ENCODE measurements around the gene PCDHGA3. TPM values are rescaled to one million over a fixed set of nuclear protein-coding genes. Genes with fewer than 3 reads are reported as not detected.

PCDHGA3 gene
- total RNA-seq, 1 experiment from 2014 or later = 1.3 TPM

DNA sequence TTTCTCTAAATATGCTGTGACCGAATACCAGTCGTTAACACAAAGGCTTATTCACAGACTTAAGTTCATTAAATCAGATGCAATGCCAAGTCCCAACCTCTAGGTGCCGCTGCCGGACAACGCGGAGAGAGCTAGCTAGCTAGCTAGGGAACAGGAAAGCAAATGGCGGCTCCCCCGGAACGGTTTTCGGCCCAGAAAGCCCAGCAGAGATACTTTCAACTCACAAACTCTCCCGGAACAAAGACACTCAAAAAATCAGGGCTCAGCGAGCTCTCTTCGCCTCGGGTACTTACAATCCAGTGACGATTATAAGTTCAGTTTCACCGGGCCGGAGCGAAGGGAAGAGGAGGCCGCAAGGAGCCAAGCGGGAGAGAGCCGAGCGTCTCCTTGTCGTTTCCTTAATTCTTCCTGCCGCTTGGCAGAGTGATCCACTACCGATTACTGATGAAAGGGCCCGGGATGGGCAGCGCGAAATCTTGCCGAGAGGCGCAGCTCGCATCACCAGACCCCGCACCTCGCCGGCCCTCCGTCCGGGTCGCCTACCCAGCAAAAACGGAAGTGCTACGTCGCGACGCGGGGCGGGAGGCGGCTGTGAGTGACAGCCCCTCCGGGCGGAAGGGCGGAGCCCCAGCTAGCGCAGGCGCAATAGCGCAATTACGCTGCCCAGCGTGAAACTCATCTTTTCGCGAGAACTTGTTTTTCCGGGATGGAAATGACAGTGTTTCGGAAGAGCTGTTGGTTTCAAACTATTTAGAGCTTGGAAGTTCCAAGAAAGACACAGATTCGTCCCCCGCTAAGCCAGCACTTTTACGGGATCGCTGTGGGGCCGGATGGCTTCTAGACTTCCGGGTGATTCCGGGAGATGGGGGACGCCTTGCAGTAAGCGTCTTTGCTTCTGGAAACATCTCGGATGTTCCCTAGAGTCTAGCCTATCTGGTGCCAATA lies 23.1 kb upstream of the PCDHGA3 start, which contains the start of gene TAF7 (continued):
- TF ChIP-seq, protein P1, sequence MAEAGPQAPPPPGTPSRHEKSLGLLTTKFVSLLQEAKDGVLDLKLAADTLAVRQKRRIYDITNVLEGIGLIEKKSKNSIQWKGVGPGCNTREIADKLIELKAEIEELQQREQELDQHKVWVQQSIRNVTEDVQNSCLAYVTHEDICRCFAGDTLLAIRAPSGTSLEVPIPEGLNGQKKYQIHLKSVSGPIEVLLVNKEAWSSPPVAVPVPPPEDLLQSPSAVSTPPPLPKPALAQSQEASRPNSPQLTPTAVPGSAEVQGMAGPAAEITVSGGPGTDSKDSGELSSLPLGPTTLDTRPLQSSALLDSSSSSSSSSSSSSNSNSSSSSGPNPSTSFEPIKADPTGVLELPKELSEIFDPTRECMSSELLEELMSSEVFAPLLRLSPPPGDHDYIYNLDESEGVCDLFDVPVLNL (CRISPR knock-in tag; IDR thresholded peaks at IDR 0.05; ENCODE audit: borderline replicate concordance, low read depth) = no peak
- TF ChIP-seq FOXP1 (CRISPR knock-in tag; IDR thresholded peaks at IDR 0.05; ENCODE audit: borderline replicate concordance) (peak; percentile 90), PRRX2 (CRISPR knock-in tag; IDR thresholded peaks at IDR 0.05) (no peak), NFYB (CRISPR knock-in tag; conservative IDR thresholded peaks at IDR 0.05; ENCODE audit: low read depth) (no peak), CREM (CRISPR knock-in tag; IDR thresholded peaks at IDR 0.05) (0 out of 2 replicates have a peak, but pooled peaks have one; percentile 81), FOXJ3 (CRISPR knock-in tag; IDR thresholded peaks at IDR 0.05; ENCODE audit: borderline replicate concordance) (no peak; the same call in 1 of the 2 replicates), IRF2 (CRISPR knock-in tag; IDR thresholded peaks at IDR 0.05; ENCODE audit: borderline replicate concordance, low read depth) (no peak; the same call in 1 of the 2 replicates), ZNF317 (CRISPR knock-in tag; IDR thresholded peaks at IDR 0.05; ENCODE audit: borderline replicate concordance, low read depth) (no peak), ZNF423 (CRISPR knock-in tag; IDR thresholded peaks at IDR 0.05) (no peak), GABPB1 (CRISPR knock-in tag; IDR thresholded peaks at IDR 0.05) (peak; percentile 44; the same call in 1 of the 2 replicates), NFE2L1 (CRISPR knock-in tag; IDR thresholded peaks at IDR 0.05) (0 out of 2 replicates have a peak, but pooled peaks have one; percentile 28), KAT7 (CRISPR knock-in tag; IDR thresholded peaks at IDR 0.05; ENCODE audit: borderline replicate concordance) (no peak)
- TF ChIP-seq, protein P2, sequence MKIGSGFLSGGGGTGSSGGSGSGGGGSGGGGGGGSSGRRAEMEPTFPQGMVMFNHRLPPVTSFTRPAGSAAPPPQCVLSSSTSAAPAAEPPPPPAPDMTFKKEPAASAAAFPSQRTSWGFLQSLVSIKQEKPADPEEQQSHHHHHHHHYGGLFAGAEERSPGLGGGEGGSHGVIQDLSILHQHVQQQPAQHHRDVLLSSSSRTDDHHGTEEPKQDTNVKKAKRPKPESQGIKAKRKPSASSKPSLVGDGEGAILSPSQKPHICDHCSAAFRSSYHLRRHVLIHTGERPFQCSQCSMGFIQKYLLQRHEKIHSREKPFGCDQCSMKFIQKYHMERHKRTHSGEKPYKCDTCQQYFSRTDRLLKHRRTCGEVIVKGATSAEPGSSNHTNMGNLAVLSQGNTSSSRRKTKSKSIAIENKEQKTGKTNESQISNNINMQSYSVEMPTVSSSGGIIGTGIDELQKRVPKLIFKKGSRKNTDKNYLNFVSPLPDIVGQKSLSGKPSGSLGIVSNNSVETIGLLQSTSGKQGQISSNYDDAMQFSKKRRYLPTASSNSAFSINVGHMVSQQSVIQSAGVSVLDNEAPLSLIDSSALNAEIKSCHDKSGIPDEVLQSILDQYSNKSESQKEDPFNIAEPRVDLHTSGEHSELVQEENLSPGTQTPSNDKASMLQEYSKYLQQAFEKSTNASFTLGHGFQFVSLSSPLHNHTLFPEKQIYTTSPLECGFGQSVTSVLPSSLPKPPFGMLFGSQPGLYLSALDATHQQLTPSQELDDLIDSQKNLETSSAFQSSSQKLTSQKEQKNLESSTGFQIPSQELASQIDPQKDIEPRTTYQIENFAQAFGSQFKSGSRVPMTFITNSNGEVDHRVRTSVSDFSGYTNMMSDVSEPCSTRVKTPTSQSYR (CRISPR knock-in tag; IDR thresholded peaks at IDR 0.05) = no peak
- TF ChIP-seq, protein P3, sequence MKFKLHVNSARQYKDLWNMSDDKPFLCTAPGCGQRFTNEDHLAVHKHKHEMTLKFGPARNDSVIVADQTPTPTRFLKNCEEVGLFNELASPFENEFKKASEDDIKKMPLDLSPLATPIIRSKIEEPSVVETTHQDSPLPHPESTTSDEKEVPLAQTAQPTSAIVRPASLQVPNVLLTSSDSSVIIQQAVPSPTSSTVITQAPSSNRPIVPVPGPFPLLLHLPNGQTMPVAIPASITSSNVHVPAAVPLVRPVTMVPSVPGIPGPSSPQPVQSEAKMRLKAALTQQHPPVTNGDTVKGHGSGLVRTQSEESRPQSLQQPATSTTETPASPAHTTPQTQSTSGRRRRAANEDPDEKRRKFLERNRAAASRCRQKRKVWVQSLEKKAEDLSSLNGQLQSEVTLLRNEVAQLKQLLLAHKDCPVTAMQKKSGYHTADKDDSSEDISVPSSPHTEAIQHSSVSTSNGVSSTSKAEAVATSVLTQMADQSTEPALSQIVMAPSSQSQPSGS (CRISPR knock-in tag; IDR thresholded peaks at IDR 0.05; ENCODE audit: borderline replicate concordance, low read depth) = no peak
- TF ChIP-seq, protein P4, sequence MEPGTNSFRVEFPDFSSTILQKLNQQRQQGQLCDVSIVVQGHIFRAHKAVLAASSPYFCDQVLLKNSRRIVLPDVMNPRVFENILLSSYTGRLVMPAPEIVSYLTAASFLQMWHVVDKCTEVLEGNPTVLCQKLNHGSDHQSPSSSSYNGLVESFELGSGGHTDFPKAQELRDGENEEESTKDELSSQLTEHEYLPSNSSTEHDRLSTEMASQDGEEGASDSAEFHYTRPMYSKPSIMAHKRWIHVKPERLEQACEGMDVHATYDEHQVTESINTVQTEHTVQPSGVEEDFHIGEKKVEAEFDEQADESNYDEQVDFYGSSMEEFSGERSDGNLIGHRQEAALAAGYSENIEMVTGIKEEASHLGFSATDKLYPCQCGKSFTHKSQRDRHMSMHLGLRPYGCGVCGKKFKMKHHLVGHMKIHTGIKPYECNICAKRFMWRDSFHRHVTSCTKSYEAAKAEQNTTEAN (CRISPR knock-in tag; IDR thresholded peaks at IDR 0.05) = peak; percentile 79; the same call in 1 of the 2 replicates
- TF ChIP-seq, protein P5, sequence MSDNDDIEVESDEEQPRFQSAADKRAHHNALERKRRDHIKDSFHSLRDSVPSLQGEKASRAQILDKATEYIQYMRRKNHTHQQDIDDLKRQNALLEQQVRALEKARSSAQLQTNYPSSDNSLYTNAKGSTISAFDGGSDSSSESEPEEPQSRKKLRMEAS (CRISPR knock-in tag; IDR thresholded peaks at IDR 0.05) = peak; percentile 78
- TF ChIP-seq, protein P6, sequence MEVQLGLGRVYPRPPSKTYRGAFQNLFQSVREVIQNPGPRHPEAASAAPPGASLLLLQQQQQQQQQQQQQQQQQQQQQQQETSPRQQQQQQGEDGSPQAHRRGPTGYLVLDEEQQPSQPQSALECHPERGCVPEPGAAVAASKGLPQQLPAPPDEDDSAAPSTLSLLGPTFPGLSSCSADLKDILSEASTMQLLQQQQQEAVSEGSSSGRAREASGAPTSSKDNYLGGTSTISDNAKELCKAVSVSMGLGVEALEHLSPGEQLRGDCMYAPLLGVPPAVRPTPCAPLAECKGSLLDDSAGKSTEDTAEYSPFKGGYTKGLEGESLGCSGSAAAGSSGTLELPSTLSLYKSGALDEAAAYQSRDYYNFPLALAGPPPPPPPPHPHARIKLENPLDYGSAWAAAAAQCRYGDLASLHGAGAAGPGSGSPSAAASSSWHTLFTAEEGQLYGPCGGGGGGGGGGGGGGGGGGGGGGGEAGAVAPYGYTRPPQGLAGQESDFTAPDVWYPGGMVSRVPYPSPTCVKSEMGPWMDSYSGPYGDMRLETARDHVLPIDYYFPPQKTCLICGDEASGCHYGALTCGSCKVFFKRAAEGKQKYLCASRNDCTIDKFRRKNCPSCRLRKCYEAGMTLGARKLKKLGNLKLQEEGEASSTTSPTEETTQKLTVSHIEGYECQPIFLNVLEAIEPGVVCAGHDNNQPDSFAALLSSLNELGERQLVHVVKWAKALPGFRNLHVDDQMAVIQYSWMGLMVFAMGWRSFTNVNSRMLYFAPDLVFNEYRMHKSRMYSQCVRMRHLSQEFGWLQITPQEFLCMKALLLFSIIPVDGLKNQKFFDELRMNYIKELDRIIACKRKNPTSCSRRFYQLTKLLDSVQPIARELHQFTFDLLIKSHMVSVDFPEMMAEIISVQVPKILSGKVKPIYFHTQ (CRISPR knock-in tag; IDR thresholded peaks at IDR 0.05) = no peak
- TF ChIP-seq, protein P7, sequence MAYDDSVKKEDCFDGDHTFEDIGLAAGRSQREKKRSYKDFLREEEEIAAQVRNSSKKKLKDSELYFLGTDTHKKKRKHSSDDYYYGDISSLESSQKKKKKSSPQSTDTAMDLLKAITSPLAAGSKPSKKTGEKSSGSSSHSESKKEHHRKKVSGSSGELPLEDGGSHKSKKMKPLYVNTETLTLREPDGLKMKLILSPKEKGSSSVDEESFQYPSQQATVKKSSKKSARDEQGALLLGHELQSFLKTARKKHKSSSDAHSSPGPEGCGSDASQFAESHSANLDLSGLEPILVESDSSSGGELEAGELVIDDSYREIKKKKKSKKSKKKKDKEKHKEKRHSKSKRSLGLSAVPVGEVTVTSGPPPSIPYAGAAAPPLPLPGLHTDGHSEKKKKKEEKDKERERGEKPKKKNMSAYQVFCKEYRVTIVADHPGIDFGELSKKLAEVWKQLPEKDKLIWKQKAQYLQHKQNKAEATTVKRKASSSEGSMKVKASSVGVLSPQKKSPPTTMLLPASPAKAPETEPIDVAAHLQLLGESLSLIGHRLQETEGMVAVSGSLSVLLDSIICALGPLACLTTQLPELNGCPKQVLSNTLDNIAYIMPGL (CRISPR knock-in tag; IDR thresholded peaks at IDR 0.05) = peak; percentile 90; the same call in 1 of the 2 replicates
